Liver (tissue), 9 donors: ENCODE data around the gene AFMID. TPM values are rescaled to one million over a fixed set of nuclear protein-coding genes. Genes with fewer than 3 reads are reported as not detected.

Experiments
- DNase-seq: peaks from one replicate; pipeline ENCODE4 v3.0.0-alpha.2; 2017; ENCODE audit warnings: low spot score
- H3K27ac ChIP-seq, 2 donors: one replicate each; pipeline ENCODE4 v1.7.0; 2013; ENCODE audit warnings: inconsistent platforms in 2 of 2, low read length in 2 of 2, control low read depth in 1 of 2, low read depth in 1 of 2, mild to moderate bottlenecking in 1 of 2
- H3K27me3 ChIP-seq, 4 donors: one replicate each; pipeline versions ENCODE4 v1.6.1 to v1.7.0; 2013; ENCODE audit warnings: low read length in 3 of 4, inconsistent platforms in 1 of 4, mild to moderate bottlenecking in 1 of 4, moderate library complexity in 1 of 4; ENCODE audit not compliant: control insufficient read depth in 4 of 4, insufficient read depth in 4 of 4
- H3K36me3 ChIP-seq, 4 donors: one replicate each; pipeline versions ENCODE4 v1.6.1 to v1.7.0; 2013; ENCODE audit warnings: low read length in 3 of 4, mild to moderate bottlenecking in 3 of 4, low read depth in 1 of 4, moderate library complexity in 1 of 4; ENCODE audit not compliant: control insufficient read depth in 4 of 4, insufficient read depth in 3 of 4
- H3K4me1 ChIP-seq, 4 donors: one replicate each; pipeline versions ENCODE4 v1.6.1 to v1.7.0; 2013; ENCODE audit warnings: low read length in 3 of 4, mild to moderate bottlenecking in 3 of 4, moderate library complexity in 1 of 4; ENCODE audit not compliant: control insufficient read depth in 4 of 4, insufficient read depth in 4 of 4
- H3K4me3 ChIP-seq, 3 donors: one replicate each; pipeline versions ENCODE4 v1.6.1 to v1.7.0; 2013; ENCODE audit warnings: low read length in 3 of 3, control low read depth in 1 of 3, low read depth in 1 of 3, mild to moderate bottlenecking in 1 of 3
- H3K9ac ChIP-seq, 2 donors: one replicate each; pipeline ENCODE4 v1.7.0; 2013; ENCODE audit warnings: low read length in 2 of 2, mild to moderate bottlenecking in 2 of 2, moderate library complexity in 2 of 2, control low read depth in 1 of 2, low read depth in 1 of 2
- H3K9me3 ChIP-seq, 4 donors: one replicate each; pipeline versions ENCODE4 v1.6.1 to v1.7.0; 2013; ENCODE audit warnings: low read length in 3 of 4; ENCODE audit not compliant: control insufficient read depth in 4 of 4
- EGR1 ChIP-seq, 2 donors: IDR thresholded peaks; 2 replicates each; pipeline ENCODE4 v1.6.1; 2016 to 2018; ENCODE audit warnings: antibody characterized with exemption in 2 of 2, low read depth in 2 of 2
- FOXA1 ChIP-seq: IDR thresholded peaks from 2 replicates; pipeline ENCODE4 v1.6.1; 2016; ENCODE audit warnings: antibody characterized with exemption
- FOXA2 ChIP-seq: IDR thresholded peaks from 2 replicates; pipeline ENCODE4 v1.6.1; 2016; ENCODE audit warnings: antibody characterized with exemption
- GABPA ChIP-seq, 2 donors: IDR thresholded peaks in 1 of 2; conservative IDR thresholded peaks in 1 of 2; 2 replicates each; pipeline ENCODE4 v1.6.1; 2016; ENCODE audit warnings: antibody characterized with exemption in 2 of 2, mild to moderate bottlenecking in 1 of 2, moderate library complexity in 1 of 2
- HNF4A ChIP-seq, 2 donors: conservative IDR thresholded peaks; 2 replicates each; pipeline ENCODE4 v1.6.1; 2016; ENCODE audit warnings: antibody characterized with exemption in 2 of 2, mild to moderate bottlenecking in 2 of 2
- HNF4G ChIP-seq: IDR thresholded peaks from 2 replicates; pipeline ENCODE4 v1.6.1; 2016; ENCODE audit warnings: antibody characterized with exemption
- JUND ChIP-seq, 2 donors: IDR thresholded peaks; 2 replicates each; pipeline ENCODE4 v1.6.1; 2016; ENCODE audit warnings: antibody characterized with exemption in 2 of 2
- NR2F2 ChIP-seq: IDR thresholded peaks from 2 replicates; pipeline ENCODE4 v1.6.1; 2016; ENCODE audit warnings: antibody characterized with exemption
- RAD21 ChIP-seq, 2 donors: IDR thresholded peaks; 2 replicates each; pipeline ENCODE4 v1.6.1; 2016; ENCODE audit warnings: antibody characterized with exemption in 2 of 2, mild to moderate bottlenecking in 2 of 2
- RXRA ChIP-seq, 2 donors: IDR thresholded peaks; 2 replicates each; pipeline ENCODE4 v1.6.1; 2017 to 2018; ENCODE audit warnings: antibody characterized with exemption in 2 of 2, mild to moderate bottlenecking in 1 of 2
- SP1 ChIP-seq: IDR thresholded peaks from 2 replicates; pipeline ENCODE4 v1.6.1; 2018; ENCODE audit warnings: antibody characterized with exemption, mild to moderate bottlenecking
- TAF1 ChIP-seq: conservative IDR thresholded peaks from 2 replicates; pipeline ENCODE4 v1.6.1; 2016; ENCODE audit warnings: antibody characterized with exemption, mild to moderate bottlenecking
- YY1 ChIP-seq: IDR thresholded peaks from 2 replicates; pipeline ENCODE4 v1.6.1; 2016; ENCODE audit warnings: antibody characterized with exemption, mild to moderate bottlenecking
- WGBS: extraction: QIAGEN DNeasy Blood & Tissue Kit; methylation state at CpG from one replicate; pipeline ENCODE4 v1.1.7; 2013; 5-methylcytosine and 5-hydroxymethylcytosine counted together
- polyA plus RNA-seq, 2 donors: library from polyadenylated mRNA; stranded (reverse) in 1 of 2; unstranded in 1 of 2; fragments of 200-250 nt in 1 of 2; fragments of >200 nt in 1 of 2; fragmentation: Nextera tagmentation in 1 of 2; extraction: Ambion mirVana in 1 of 2; gene quantifications; one replicate each; pipeline versions ENCODE4 v1.2.1 to v1.2.3, GENCODE V29; 2013 to 2015
- total RNA-seq, 2 donors: library from RNA; depleted of rRNA; stranded (reverse); fragments of >200 nt; gene quantifications; one replicate each; pipeline ENCODE4 v1.2.3, GENCODE V29; 2014
- TF ChIP-seq, protein P1 (sequence below): IDR thresholded peaks from 2 replicates; pipeline ENCODE4 v1.6.1; 2016; ENCODE audit warnings: antibody characterized with exemption
- TF ChIP-seq, protein P2 (sequence below): IDR thresholded peaks from 2 replicates; pipeline ENCODE4 v1.6.1; 2016; ENCODE audit warnings: antibody characterized with exemption
- TF ChIP-seq, protein P3 (sequence below): fragments of 150-350 bp; IDR thresholded peaks from 2 replicates; pipeline ENCODE4 v1.5.1; 2017; ENCODE audit warnings: improper control_type of control experiment, low read depth, low read length; ENCODE audit not compliant: missing input control
- TF ChIP-seq, protein P4 (sequence below): IDR thresholded peaks from 2 replicates; pipeline ENCODE4 v1.6.1; 2016; ENCODE audit warnings: antibody characterized with exemption, mild to moderate bottlenecking
- TF ChIP-seq, protein P5 (sequence below): IDR thresholded peaks from 2 replicates; pipeline ENCODE4 v1.6.1; 2016; ENCODE audit warnings: antibody characterized with exemption
- donor health status: healthy.
- donor health status: healthy.
- donor health status: healthy.
- donor health status: healthy.
- donor health status: healthy.

Gene AFMID
- total and polyA plus RNA-seq, 4 donors = 73.4 to 201 (median 138) TPM

DNA sequence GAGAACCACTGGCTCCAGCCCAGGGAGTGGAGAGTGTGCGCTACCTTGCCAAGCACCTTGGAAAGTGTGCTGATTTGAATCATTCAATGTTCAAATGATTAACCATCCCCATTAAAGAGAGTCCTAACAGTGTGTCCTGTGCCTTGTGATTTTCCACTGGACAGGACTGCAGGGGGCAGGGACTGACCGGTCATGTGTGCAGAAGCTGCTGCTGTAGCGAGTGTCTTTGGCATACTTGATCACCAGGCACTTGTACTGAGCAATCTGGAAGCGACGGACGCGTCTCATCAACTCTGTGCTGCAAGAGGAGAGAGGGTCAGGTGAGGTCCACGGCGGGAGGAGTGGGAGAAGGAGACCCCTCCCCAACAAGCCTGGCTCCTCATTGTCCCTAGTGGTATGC, 2.3 kb upstream of the AFMID start (continued):
- TF ChIP-seq, protein P1, sequence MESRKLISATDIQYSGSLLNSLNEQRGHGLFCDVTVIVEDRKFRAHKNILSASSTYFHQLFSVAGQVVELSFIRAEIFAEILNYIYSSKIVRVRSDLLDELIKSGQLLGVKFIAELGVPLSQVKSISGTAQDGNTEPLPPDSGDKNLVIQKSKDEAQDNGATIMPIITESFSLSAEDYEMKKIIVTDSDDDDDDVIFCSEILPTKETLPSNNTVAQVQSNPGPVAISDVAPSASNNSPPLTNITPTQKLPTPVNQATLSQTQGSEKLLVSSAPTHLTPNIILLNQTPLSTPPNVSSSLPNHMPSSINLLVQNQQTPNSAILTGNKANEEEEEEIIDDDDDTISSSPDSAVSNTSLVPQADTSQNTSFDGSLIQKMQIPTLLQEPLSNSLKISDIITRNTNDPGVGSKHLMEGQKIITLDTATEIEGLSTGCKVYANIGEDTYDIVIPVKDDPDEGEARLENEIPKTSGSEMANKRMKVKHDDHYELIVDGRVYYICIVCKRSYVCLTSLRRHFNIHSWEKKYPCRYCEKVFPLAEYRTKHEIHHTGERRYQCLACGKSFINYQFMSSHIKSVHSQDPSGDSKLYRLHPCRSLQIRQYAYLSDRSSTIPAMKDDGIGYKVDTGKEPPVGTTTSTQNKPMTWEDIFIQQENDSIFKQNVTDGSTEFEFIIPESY = peak; percentile 36

DNA sequence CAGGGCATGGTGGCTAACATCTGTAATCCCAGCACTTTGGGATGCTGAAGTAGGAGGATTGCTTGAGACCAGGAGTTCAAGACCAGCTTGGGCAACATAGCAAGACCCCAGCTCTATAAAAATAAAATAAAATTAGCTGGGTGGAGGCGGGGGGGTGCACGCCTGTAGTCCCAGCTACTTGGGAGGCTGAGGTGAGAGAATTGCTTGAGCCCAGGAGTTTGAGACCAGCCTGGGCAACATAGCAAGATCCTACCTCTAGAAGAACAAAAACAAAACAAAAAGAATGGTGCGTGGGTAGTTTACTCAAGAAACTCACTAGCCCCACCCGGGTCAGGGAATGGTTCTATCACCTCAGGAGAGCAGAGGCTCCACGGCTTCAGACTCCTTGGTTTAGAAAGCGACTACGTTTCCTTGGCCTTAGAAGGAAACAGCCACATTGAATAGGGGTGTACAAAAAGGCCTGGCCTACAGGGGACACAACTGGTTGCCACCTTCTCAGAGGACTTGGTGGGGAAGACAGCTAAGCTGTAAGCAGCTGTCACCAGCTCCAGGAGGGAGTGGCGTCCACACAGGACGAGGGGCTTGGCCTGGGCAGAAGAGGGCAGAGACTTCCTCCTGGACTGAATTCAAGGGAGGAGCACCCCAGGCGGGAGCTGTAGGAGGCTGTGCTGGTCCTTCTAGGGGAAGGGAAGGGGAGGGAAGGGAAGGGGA, 1.0 kb upstream of the AFMID start:
- peak overlapping the region in 1 of 2 donors; percentile 80 for H3K27ac ChIP-seq
- no peak for DNase-seq
- WGBS = 64% methylated on average over 10 of the region's 10 CpGs
- no peaks in the 10 kb centered on the region for H3K27me3 ChIP-seq
- peaks cover 16 to 54% (median 44%) of the 10 kb centered on the region in 4 donors for H3K4me1 ChIP-seq
- H3K9ac ChIP-seq = no peak overlapping the region
- H3K36me3 ChIP-seq = peaks cover 0 to 5% (median 3%) of the 10 kb centered on the region in 4 donors
- TF ChIP-seq YY1 (no peak), TAF1 (no peak), GABPA (IDR thresholded peaks at IDR 0.05 in 1 of 2, conservative IDR thresholded peaks at IDR 0.05 in 1 of 2) (no peak), FOXA1 (no peak)
- TF ChIP-seq, protein P2, sequence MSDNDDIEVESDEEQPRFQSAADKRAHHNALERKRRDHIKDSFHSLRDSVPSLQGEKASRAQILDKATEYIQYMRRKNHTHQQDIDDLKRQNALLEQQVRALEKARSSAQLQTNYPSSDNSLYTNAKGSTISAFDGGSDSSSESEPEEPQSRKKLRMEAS = no peak
- no peak overlapping the region for H3K4me3 ChIP-seq
- no peaks in the 10 kb centered on the region for H3K9me3 ChIP-seq

DNA sequence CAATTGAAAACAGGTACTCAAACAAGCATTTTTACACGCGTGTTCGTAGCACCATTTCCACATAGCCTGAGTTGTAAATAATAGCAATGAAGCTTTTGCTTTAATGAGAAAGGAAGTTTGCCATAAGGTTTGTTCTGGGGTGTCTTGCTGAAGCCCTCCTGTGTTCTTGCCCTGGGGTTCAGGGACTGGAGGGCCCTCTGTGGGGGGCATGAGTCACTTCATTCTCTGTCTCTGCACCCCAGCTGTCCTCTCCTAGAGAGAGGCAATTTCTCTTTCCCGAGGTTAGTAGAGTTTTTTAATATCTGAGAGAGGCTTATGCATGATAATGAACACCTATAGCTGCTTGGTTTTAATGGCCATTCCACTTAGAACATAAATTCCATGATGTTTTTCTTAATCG, 9.6 kb downstream of the AFMID start:
- H3K36me3 ChIP-seq = peaks cover 21 to 33% (median 28%) of the 10 kb centered on the region in 4 donors
- TF ChIP-seq, protein P1 = no peak
- TF ChIP-seq, protein P2 = no peak
- TF ChIP-seq FOXA1 (no peak), GABPA (IDR thresholded peaks at IDR 0.05 in 1 of 2, conservative IDR thresholded peaks at IDR 0.05 in 1 of 2) (no peak), EGR1 (IDR thresholded peaks at IDR 0.05; ENCODE audit: low read depth in 2 of 2) (no peak), TAF1 (no peak), YY1 (no peak), SP1 (no peak), RXRA (IDR thresholded peaks at IDR 0.05) (no peak), HNF4A (conservative IDR thresholded peaks at IDR 0.05) (no peak), FOXA2 (no peak), NR2F2 (no peak), HNF4G (no peak), RAD21 (IDR thresholded peaks at IDR 0.05) (no peak), JUND (IDR thresholded peaks at IDR 0.05) (no peak)
- TF ChIP-seq, protein P3, sequence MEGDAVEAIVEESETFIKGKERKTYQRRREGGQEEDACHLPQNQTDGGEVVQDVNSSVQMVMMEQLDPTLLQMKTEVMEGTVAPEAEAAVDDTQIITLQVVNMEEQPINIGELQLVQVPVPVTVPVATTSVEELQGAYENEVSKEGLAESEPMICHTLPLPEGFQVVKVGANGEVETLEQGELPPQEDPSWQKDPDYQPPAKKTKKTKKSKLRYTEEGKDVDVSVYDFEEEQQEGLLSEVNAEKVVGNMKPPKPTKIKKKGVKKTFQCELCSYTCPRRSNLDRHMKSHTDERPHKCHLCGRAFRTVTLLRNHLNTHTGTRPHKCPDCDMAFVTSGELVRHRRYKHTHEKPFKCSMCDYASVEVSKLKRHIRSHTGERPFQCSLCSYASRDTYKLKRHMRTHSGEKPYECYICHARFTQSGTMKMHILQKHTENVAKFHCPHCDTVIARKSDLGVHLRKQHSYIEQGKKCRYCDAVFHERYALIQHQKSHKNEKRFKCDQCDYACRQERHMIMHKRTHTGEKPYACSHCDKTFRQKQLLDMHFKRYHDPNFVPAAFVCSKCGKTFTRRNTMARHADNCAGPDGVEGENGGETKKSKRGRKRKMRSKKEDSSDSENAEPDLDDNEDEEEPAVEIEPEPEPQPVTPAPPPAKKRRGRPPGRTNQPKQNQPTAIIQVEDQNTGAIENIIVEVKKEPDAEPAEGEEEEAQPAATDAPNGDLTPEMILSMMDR = no peak
- TF ChIP-seq, protein P4, sequence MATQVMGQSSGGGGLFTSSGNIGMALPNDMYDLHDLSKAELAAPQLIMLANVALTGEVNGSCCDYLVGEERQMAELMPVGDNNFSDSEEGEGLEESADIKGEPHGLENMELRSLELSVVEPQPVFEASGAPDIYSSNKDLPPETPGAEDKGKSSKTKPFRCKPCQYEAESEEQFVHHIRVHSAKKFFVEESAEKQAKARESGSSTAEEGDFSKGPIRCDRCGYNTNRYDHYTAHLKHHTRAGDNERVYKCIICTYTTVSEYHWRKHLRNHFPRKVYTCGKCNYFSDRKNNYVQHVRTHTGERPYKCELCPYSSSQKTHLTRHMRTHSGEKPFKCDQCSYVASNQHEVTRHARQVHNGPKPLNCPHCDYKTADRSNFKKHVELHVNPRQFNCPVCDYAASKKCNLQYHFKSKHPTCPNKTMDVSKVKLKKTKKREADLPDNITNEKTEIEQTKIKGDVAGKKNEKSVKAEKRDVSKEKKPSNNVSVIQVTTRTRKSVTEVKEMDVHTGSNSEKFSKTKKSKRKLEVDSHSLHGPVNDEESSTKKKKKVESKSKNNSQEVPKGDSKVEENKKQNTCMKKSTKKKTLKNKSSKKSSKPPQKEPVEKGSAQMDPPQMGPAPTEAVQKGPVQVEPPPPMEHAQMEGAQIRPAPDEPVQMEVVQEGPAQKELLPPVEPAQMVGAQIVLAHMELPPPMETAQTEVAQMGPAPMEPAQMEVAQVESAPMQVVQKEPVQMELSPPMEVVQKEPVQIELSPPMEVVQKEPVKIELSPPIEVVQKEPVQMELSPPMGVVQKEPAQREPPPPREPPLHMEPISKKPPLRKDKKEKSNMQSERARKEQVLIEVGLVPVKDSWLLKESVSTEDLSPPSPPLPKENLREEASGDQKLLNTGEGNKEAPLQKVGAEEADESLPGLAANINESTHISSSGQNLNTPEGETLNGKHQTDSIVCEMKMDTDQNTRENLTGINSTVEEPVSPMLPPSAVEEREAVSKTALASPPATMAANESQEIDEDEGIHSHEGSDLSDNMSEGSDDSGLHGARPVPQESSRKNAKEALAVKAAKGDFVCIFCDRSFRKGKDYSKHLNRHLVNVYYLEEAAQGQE = no peak
- TF ChIP-seq, protein P5, sequence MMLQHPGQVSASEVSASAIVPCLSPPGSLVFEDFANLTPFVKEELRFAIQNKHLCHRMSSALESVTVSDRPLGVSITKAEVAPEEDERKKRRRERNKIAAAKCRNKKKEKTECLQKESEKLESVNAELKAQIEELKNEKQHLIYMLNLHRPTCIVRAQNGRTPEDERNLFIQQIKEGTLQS = no peak
- H3K27ac ChIP-seq = no peak overlapping the region

More for the DNA sequence above, 9.6 kb downstream of the AFMID start:
- Histone ChIP-seq H3K9me3 (no peaks in the 10 kb centered on the region), H3K4me1 (peaks cover 0 to 10% (median 3%) of the 10 kb centered on the region in 4 donors), H3K4me3 (no peak overlapping the region), H3K9ac (no peak overlapping the region), H3K27me3 (no peaks in the 10 kb centered on the region)
- 92% methylated on average over 5 of the region's 5 CpGs for WGBS
- DNase-seq = no peak
